Panc1 (cell line): ENCODE data around the gene ALOXE3. TPM values are rescaled to one million over a fixed set of nuclear protein-coding genes. Genes with fewer than 3 reads are reported as not detected.

Experiments used
- ATAC-seq: fragments of 200-7000 bp; cut with Tn5 transposase; 2 replicates; pipeline ENCODE4 v1.9.1; 2020; ENCODE audit warnings: mild to moderate bottlenecking, moderate library complexity
- BruUV-seq: library from RNA; stranded (reverse); fragments of 400-500 nt; replicated peaks from 2 replicates; lab custom pipeline; 2021; lab: Mats Ljungman, UMichigan
- CTCF ChIA-PET: fragments of 300-600 bp; sonication (Branson Sonifier 250); formaldehyde crosslinking; loops from one replicate; lab custom pipeline; 2022; ENCODE audit warnings: antibody characterized with exemption; lab: Charles Lee
- POLR2A ChIA-PET: fragments of 300-600 bp; sonication (Branson Sonifier 250); formaldehyde crosslinking; loops from one replicate; lab custom pipeline; 2022; ENCODE audit warnings: antibody characterized with exemption; lab: Charles Lee
- DNase-seq: peaks from one replicate; pipeline ENCODE4 v3.0.0-alpha.2; 2010; ENCODE audit warnings: low read depth, low spot score
- H3K27ac ChIP-seq: 2 replicates; pipeline ENCODE4 v1.5.1; 2011; ENCODE audit warnings: mild to moderate bottlenecking, low read length, inconsistent platforms
- H3K27me3 ChIP-seq: fragments of 200-500 bp; sonication (Bioruptor generic); 2 replicates; pipeline ENCODE4 v1.6.0; 2014; ENCODE audit warnings: low read length, inconsistent platforms; ENCODE audit not compliant: control insufficient read depth, insufficient read depth
- H3K36me3 ChIP-seq: fragments of 200-500 bp; sonication (Bioruptor generic); 2 replicates; pipeline ENCODE4 v1.5.1; 2014; ENCODE audit warnings: inconsistent platforms, mild to moderate bottlenecking, low read length, moderate library complexity; ENCODE audit not compliant: control insufficient read depth, insufficient read depth
- H3K4me1 ChIP-seq: 2 replicates; pipeline ENCODE4 v1.5.1; 2011; ENCODE audit warnings: inconsistent platforms, mild to moderate bottlenecking, low read length, moderate library complexity; ENCODE audit not compliant: control insufficient read depth, insufficient read depth
- H3K4me3 ChIP-seq, 2 experiments: 2 replicates each; pipeline ENCODE4 v1.5.1; 2011 to 2012; ENCODE audit warnings: low read depth in 2 of 2, low read length in 2 of 2, mild to moderate bottlenecking in 2 of 2, inconsistent platforms in 1 of 2, moderate library complexity in 1 of 2
- H3K9me3 ChIP-seq: fragments of 200-500 bp; sonication (Bioruptor generic); 2 replicates; pipeline ENCODE4 v1.5.1; 2014; ENCODE audit warnings: low read depth, mild to moderate bottlenecking, inconsistent platforms, low read length, moderate library complexity; ENCODE audit not compliant: control insufficient read depth, insufficient read depth
- CTCF ChIP-seq: fragments of 450-650 bp; IDR thresholded peaks from 2 replicates; pipeline ENCODE4 v1.5.1; 2017; ENCODE audit warnings: mild to moderate bottlenecking
- POLR2AphosphoS5 ChIP-seq: IDR thresholded peaks from 2 replicates; pipeline ENCODE4 v1.6.1; 2012; ENCODE audit warnings: mild to moderate bottlenecking, low read depth, low read length, moderate library complexity
- REST ChIP-seq, 2 experiments: IDR thresholded peaks; 2 replicates each; pipeline ENCODE4 v1.6.1; 2011 to 2012; ENCODE audit warnings: low read depth in 2 of 2, control low read depth in 1 of 2, low read length in 1 of 2, mild to moderate bottlenecking in 1 of 2, moderate library complexity in 1 of 2; ENCODE audit not compliant: insufficient read depth in 1 of 2
- SIN3A ChIP-seq: IDR thresholded peaks from 2 replicates; pipeline ENCODE4 v1.6.1; 2012; ENCODE audit warnings: low read depth, mild to moderate bottlenecking, low read length, moderate library complexity, borderline replicate concordance; ENCODE audit not compliant: insufficient read depth
- TCF7L2 ChIP-seq: IDR thresholded peaks from 2 replicates; pipeline ENCODE4 v1.6.1; 2011; ENCODE audit warnings: mild to moderate bottlenecking, low read depth, low read length, inconsistent platforms
- in situ Hi-C: cut with HindIII; loops from 2 replicates; pipeline ENCODE4 v1.10.0; 2016; ENCODE audit warnings: low sequenced_read_pairs, low pct_unique_long_range_greater_than_20kb
- intact Hi-C: fragments of 100-400 bp; cut with micrococcal nuclease; formaldehyde crosslinking; loops from one replicate; pipeline ENCODE4 v1.10.0; 2022; ENCODE audit not compliant: unreplicated experiment
- total RNA-seq: library from RNA; stranded (reverse); gene quantifications from one replicate; pipeline ENCODE4 v1.2.1, GENCODE V29; 2021; ENCODE audit not compliant: unreplicated experiment

The ALOXE3 gene
- total RNA-seq, 1 experiment from 2014 or later = 0.46 TPM

GRCh38 chr17:8154608-8155155, 36.4 kb upstream of the ALOXE3 start:
- CTCF ChIA-PET = interaction anchor here (0.6 kb wide), 1 partner anchor 34 kb away, joined by 7 read pairs; no protein-coding TSS in a partner anchor
- no peaks in the 10 kb centered on the region for H3K27me3 ChIP-seq
- H3K27ac ChIP-seq = peak overlapping the region; percentile 82
- ATAC-seq = no peak
- no TSS peak for BruUV-seq
- intact Hi-C loops = no loop called here
- H3K4me3 ChIP-seq = peak overlapping the region; percentile 71 to 73
- no peak for DNase-seq
- H3K9me3 ChIP-seq = no peaks in the 10 kb centered on the region
- TF ChIP-seq TCF7L2 = no peak
- no peak for TF ChIP-seq POLR2AphosphoS5
- TF ChIP-seq REST (IDR thresholded peaks at IDR 0.05; ENCODE audit: insufficient read depth in 1 of 2, low read depth in 2 of 2, low read length in 1 of 2) = no peak
- TF ChIP-seq SIN3A = no peak
- TF ChIP-seq CTCF = no peak
- H3K36me3 ChIP-seq = no peaks in the 10 kb centered on the region
- POLR2A ChIA-PET = interaction anchor here (0.5 to 0.6 kb wide), 2 partner anchors 9 to 93 kb away, joined by 5 to 7 read pairs; partner anchors contain the start of gene CTC1
- in situ Hi-C loops = no loop called here
- peaks cover 39% of the 10 kb centered on the region for H3K4me1 ChIP-seq

GRCh38 chr17:8153957-8154607, 35.8 kb upstream of the ALOXE3 start:
- Histone ChIP-seq H3K36me3 (no peaks in the 10 kb centered on the region), H3K27me3 (no peaks in the 10 kb centered on the region), H3K4me3 (peak overlapping the region; percentile 71 to 73), H3K4me1 (peaks cover 34% of the 10 kb centered on the region), H3K27ac (peak overlapping the region; percentile 82), H3K9me3 (no peaks in the 10 kb centered on the region)
- ChIA-PET CTCF (interaction anchor here (0.6 to 0.8 kb wide), 3 partner anchors 32 to 94 kb away, joined by 3 to 7 read pairs (median 5); no protein-coding TSS in a partner anchor), POLR2A (interaction anchor here (0.5 to 0.8 kb wide), 3 partner anchors 19 to 94 kb away, joined by 3 to 5 read pairs (median 3); partner anchors contain the start of gene CTC1)
- TF ChIP-seq TCF7L2 = no peak
- TF ChIP-seq SIN3A = 0 out of 2 replicates have a peak, but pooled peaks have one; percentile 56
- ATAC-seq (peak; percentile 55), DNase-seq (peak; percentile 87)
- BruUV-seq = no TSS peak
- intact Hi-C loops = no loop called here
- in situ Hi-C loops = no loop called here
